IMR-90 (cell line): ENCODE measurements around the gene KRABD2.

Source experiments
- BHLHE40 ChIP-seq: fragments of 150-350 bp; IDR thresholded peaks from 2 replicates; pipeline ENCODE4 v1.6.1; 2016; ENCODE audit warnings: mild to moderate bottlenecking, low read depth, low read length
- CEBPB ChIP-seq: IDR thresholded peaks from 2 replicates; pipeline ENCODE4 v1.6.1; 2012; ENCODE audit warnings: low read depth, low read length, improper control_type of control experiment
- CTCF ChIP-seq: conservative IDR thresholded peaks from 2 replicates; pipeline ENCODE4 v1.5.1; 2012; ENCODE audit warnings: mild to moderate bottlenecking, low read depth, low read length, improper control_type of control experiment
- ELK1 ChIP-seq: fragments of 150-350 bp; IDR thresholded peaks from 2 replicates; pipeline ENCODE4 v1.6.1; 2016; ENCODE audit warnings: low read depth, mild to moderate bottlenecking, low read length, moderate library complexity, borderline replicate concordance
- FOS ChIP-seq: fragments of 150-350 bp; IDR thresholded peaks from 2 replicates; pipeline ENCODE4 v1.6.1; 2016; ENCODE audit warnings: low read depth, low read length
- POLR2A ChIP-seq: IDR thresholded peaks from 2 replicates; pipeline ENCODE4 v1.6.1; 2012; ENCODE audit warnings: mild to moderate bottlenecking, low read depth, low read length
- RAD21 ChIP-seq: IDR thresholded peaks from 2 replicates; pipeline ENCODE4 v1.6.1; 2012; ENCODE audit warnings: low read length, improper control_type of control experiment
- RCOR1 ChIP-seq: IDR thresholded peaks from 2 replicates; pipeline ENCODE4 v1.6.1; 2012; ENCODE audit warnings: mild to moderate bottlenecking, low read length, improper control_type of control experiment; ENCODE audit not compliant: insufficient replicate concordance
- RFX5 ChIP-seq: IDR thresholded peaks from 2 replicates; pipeline ENCODE4 v1.8.0; 2012; ENCODE audit warnings: low read depth, mild to moderate bottlenecking, low read length, moderate library complexity
- USF2 ChIP-seq: fragments of 150-350 bp; IDR thresholded peaks from 2 replicates; pipeline ENCODE4 v1.6.1; 2017; ENCODE audit warnings: mild to moderate bottlenecking, antibody characterized with exemption, low read length, low read depth

- TF ChIP-seq CTCF (peak; percentile 66), USF2 (no peak), POLR2A (peak; percentile 69; the same call in 1 of the 2 replicates), BHLHE40 (no peak), RAD21 (no peak), RFX5 (no peak), FOS (no peak), ELK1 (no peak), CEBPB (no peak), RCOR1 (no peak)
Observed at GRCh38 chr17:8376271-8377067, at the start of gene KRABD2.
